Spleen (tissue), 11 donors: ENCODE measurements around the gene PTH1R. TPM values are rescaled to one million over a fixed set of nuclear protein-coding genes. Genes with fewer than 3 reads are reported as not detected.

ENCODE experiments used
- DNase-seq: peaks from one replicate; pipeline ENCODE4 v3.0.0-alpha.2; 2020
- H3K27ac ChIP-seq, 8 donors: fragments of 200-600 bp; sonication (generic) in 7 of 8; 1 replicate in 4 of 8; 2 replicates in 4 of 8; pipeline versions ENCODE4 v1.5.0 to v1.8.0; 2016 to 2021; ENCODE audit warnings: inconsistent platforms in 4 of 8, mild to moderate bottlenecking in 4 of 8, moderate library complexity in 1 of 8
- H3K27me3 ChIP-seq, 7 donors: fragments of 200-600 bp; sonication (generic) in 6 of 7; replicated peaks in 1 of 7; 1 replicate in 4 of 7; 2 replicates in 3 of 7; pipeline versions ENCODE4 v1.5.0 to v1.8.0; 2016 to 2021; ENCODE audit warnings: inconsistent platforms in 3 of 7, mild to moderate bottlenecking in 1 of 7
- H3K36me3 ChIP-seq, 6 donors: fragments of 200-600 bp; sonication (generic) in 5 of 6; 1 replicate in 4 of 6; 2 replicates in 2 of 6; pipeline versions ENCODE4 v1.5.0 to v1.8.0; 2016 to 2021; ENCODE audit warnings: inconsistent platforms in 2 of 6
- H3K4me1 ChIP-seq, 6 donors: fragments of 200-600 bp; sonication (generic) in 5 of 6; 1 replicate in 3 of 6; 2 replicates in 3 of 6; pipeline versions ENCODE4 v1.5.0 to v1.8.0; 2016 to 2021; ENCODE audit warnings: inconsistent platforms in 3 of 6
- H3K4me3 ChIP-seq, 8 donors: fragments of 200-600 bp; sonication (generic) in 7 of 8; 1 replicate in 4 of 8; 2 replicates in 4 of 8; pipeline versions ENCODE4 v1.5.0 to v1.8.0; 2016 to 2021; ENCODE audit warnings: inconsistent platforms in 4 of 8, mild to moderate bottlenecking in 4 of 8, moderate library complexity in 2 of 8
- H3K9me3 ChIP-seq, 8 donors: fragments of 200-600 bp; sonication (generic) in 7 of 8; 1 replicate in 4 of 8; 2 replicates in 4 of 8; pipeline versions ENCODE4 v1.5.0 to v1.8.0; 2016 to 2021; ENCODE audit warnings: inconsistent platforms in 4 of 8
- POLR2A ChIP-seq, 3 donors: fragments of 450-650 bp; IDR thresholded peaks; one replicate each; pipeline ENCODE4 v1.5.1; 2017; ENCODE audit warnings: antibody characterized with exemption in 3 of 3, mild to moderate bottlenecking in 1 of 3
- POLR2AphosphoS5 ChIP-seq, 3 donors: sonication (generic); formaldehyde crosslinking; IDR thresholded peaks; one replicate each; pipeline ENCODE4 v1.5.1; 2017; ENCODE audit warnings: antibody characterized with exemption in 3 of 3
- WGBS, 5 donors: extraction: QIAGEN DNeasy Blood & Tissue Kit in 3 of 5; methylation state at CpG; one replicate each; pipeline versions ENCODE4 v1.1.5 to v1.1.7; 2013 to 2018; 5-methylcytosine and 5-hydroxymethylcytosine counted together
- intact Hi-C: fragments of 100-400 bp; cut with DNase I; formaldehyde crosslinking; loops from one replicate; pipeline ENCODE4 v1.15.0; 2023; ENCODE audit warnings: low total_unique reads
- polyA plus RNA-seq, 3 donors: library from polyadenylated mRNA; stranded (reverse); fragments of 200-250 nt; gene quantifications; one replicate each; pipeline ENCODE4 v1.2.1, GENCODE V29; 2013
- small RNA-seq, 4 donors: library from RNA; depleted of rRNA; stranded (forward); fragments of <200 nt; gene quantifications; one replicate each; pipeline ENCODE3, GENCODE V24; 2016
- total RNA-seq, 7 donors: library from RNA; depleted of rRNA in 3 of 7; stranded (reverse); fragments of >200 nt in 3 of 7; fragmentation: NEBNext Ultra II Directional in 4 of 7; extraction: Animal tissue kit (Norgen Biotek cat#: 25700) in 4 of 7; gene quantifications; one replicate each; pipeline versions ENCODE4 v1.1.0 to v1.2.1, GENCODE V29; 2016 to 2021
- TF ChIP-seq, protein P1 (sequence below), 11 experiments: fragments of 200-600 bp in 7 of 11; fragments of 450-650 bp in 4 of 11; sonication (generic) in 4 of 11; IDR thresholded peaks in 8 of 11; conservative IDR thresholded peaks in 3 of 11; 1 replicate in 7 of 11; 2 replicates in 4 of 11; pipeline versions ENCODE4 v1.4.0 to v1.8.0; 2016 to 2021; ENCODE audit warnings: antibody characterized with exemption in 11 of 11, inconsistent platforms in 4 of 11, mild to moderate bottlenecking in 1 of 11
- donor health status: healthy with polysubstance abuse.
- donor health status: DM: no; HTN: no; CAD: no; lungs with moderate emphysema.
- donor health status: DM: no; HTN: no; CAD: no.
- donor health status: Bipolar disorder and iron deficiency.
- donor health status: healthy.
- donor health status: DM: no; HTN: no; CAD: no.
- donor health status: DM: yes; HTN: yes; CAD: no.

Gene PTH1R
- total and polyA plus RNA-seq, 10 donors, result 5.1 to 190 (median 34.1) TPM

DNA sequence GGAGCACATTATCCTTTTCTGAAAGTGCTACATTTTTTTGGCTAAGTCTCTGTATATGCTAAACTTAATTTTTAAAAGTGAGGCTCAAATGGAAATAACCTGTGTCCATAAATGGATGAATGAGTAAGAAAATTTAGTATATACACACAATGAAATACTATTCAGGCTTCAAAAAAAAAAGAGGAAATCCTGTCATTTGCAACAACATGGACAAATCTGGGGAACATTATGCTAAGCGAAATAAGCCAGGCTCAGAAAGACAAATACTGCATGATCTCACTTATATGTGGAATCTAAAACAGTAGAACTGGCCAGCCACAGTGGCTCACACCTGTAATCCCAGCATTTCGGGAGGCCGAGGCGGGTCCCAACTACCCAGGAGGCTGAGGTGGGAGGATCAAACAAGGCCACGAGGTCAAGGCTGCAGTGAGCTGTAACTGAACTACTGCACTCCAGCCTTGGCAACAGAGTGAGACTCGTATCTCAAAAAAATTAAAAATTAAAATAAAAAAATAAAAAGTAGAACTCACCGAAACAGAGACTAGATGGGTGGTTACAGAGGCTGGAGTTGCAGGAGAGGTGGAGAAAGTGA, 73.2 kb downstream of the PTH1R start:
- H3K27me3 ChIP-seq, result no peaks in the 10 kb centered on the region
- peaks cover 87 to 100% (median 96%) of the 10 kb centered on the region in 6 donors for H3K4me1 ChIP-seq

GRCh38 chr3:46952813-46953212, 75.3 kb downstream of the PTH1R start:
- DNase-seq, result peak; percentile 1
- WGBS, 5 donors, result 76 to 85% (median 78%) methylated on average over 2 of the region's 2 CpGs
- H3K27me3 ChIP-seq, result no peaks in the 10 kb centered on the region
- TF ChIP-seq, protein P1, sequence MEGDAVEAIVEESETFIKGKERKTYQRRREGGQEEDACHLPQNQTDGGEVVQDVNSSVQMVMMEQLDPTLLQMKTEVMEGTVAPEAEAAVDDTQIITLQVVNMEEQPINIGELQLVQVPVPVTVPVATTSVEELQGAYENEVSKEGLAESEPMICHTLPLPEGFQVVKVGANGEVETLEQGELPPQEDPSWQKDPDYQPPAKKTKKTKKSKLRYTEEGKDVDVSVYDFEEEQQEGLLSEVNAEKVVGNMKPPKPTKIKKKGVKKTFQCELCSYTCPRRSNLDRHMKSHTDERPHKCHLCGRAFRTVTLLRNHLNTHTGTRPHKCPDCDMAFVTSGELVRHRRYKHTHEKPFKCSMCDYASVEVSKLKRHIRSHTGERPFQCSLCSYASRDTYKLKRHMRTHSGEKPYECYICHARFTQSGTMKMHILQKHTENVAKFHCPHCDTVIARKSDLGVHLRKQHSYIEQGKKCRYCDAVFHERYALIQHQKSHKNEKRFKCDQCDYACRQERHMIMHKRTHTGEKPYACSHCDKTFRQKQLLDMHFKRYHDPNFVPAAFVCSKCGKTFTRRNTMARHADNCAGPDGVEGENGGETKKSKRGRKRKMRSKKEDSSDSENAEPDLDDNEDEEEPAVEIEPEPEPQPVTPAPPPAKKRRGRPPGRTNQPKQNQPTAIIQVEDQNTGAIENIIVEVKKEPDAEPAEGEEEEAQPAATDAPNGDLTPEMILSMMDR (IDR thresholded peaks at IDR 0.05 in 8 of 11, conservative IDR thresholded peaks at IDR 0.05 in 3 of 11), result no peak
- no peak for TF ChIP-seq POLR2AphosphoS5 (IDR thresholded peaks at IDR 0.05)
- no peak for TF ChIP-seq POLR2A (IDR thresholded peaks at IDR 0.05)
- no peaks in the 10 kb centered on the region for H3K9me3 ChIP-seq
- peak overlapping the region in 1 of 8 donors; percentile 26 for H3K4me3 ChIP-seq
- peak overlapping the region in 6 of 8 donors; percentile 34 to 81 (median 68) for H3K27ac ChIP-seq
- peaks cover 71 to 100% (median 95%) of the 10 kb centered on the region in 6 donors for H3K4me1 ChIP-seq
- intact Hi-C loops, result no loop called here
- no peaks in the 10 kb centered on the region for H3K36me3 ChIP-seq

More for the DNA sequence above, 73.2 kb downstream of the PTH1R start:
- peak; percentile 44 for DNase-seq
- intact Hi-C loops, result no loop called here
- Histone ChIP-seq H3K27ac (peak overlapping the region in 7 of 8 donors; percentile 18 to 91 (median 47)), H3K36me3 (peaks cover 0 to 6% (median 0%) of the 10 kb centered on the region in 6 donors), H3K9me3 (no peaks in the 10 kb centered on the region), H3K4me3 (no peak overlapping the region)
- 61 to 72% (median 67%) methylated on average over 7 of the region's 7 CpGs for WGBS, 5 donors
- TF ChIP-seq POLR2A (IDR thresholded peaks at IDR 0.05), result no peak
- TF ChIP-seq, protein P1 (IDR thresholded peaks at IDR 0.05 in 8 of 11, conservative IDR thresholded peaks at IDR 0.05 in 3 of 11), result no peak
- no peak for TF ChIP-seq POLR2AphosphoS5 (IDR thresholded peaks at IDR 0.05)

Small RNAs within 50 kb of the gene (small RNA-seq; reads per million reads assigned to genes)
- 0 reads per million in 4 donors for gene AC109583.2

Other genes starting within 250 kb of the PTH1R start
- 10 to 100 TPM; 16.3 to 45.7 (median 29.8) TPM for gene ALS2CL, start 184.0 kb upstream of the PTH1R start, total RNA-seq
- gene ALS2CL, start 184.0 kb upstream of the PTH1R start, polyA plus RNA-seq, result 10 to 100 TPM in 2 of 3 donors, 1 to 10 TPM in 1; 7.9 to 61.2 (median 34.9) TPM
- gene TMIE, start 176.3 kb upstream of the PTH1R start, total RNA-seq, result 1 to 10 TPM in 2 of 7 donors, under 1 TPM in 3, not detected in 2; 0.23 to 1.6 (median 0.74) TPM
- under 1 TPM; 0.48 to 0.77 (median 0.61) TPM for gene TMIE, start 176.3 kb upstream of the PTH1R start, polyA plus RNA-seq
- gene PRSS50, start 159.9 kb upstream of the PTH1R start, total RNA-seq, result under 1 TPM in 2 of 7 donors, not detected in 5; 0.14 to 0.34 TPM
- not detected for gene PRSS50, start 159.9 kb upstream of the PTH1R start, polyA plus RNA-seq
- gene MYL3, start 14.3 kb upstream of the PTH1R start, total RNA-seq, result 10 to 100 TPM in 2 of 7 donors, 1 to 10 TPM in 5; 1.9 to 16.2 (median 7.3) TPM
- 1 to 10 TPM; 2.6 to 6.7 (median 5.3) TPM for gene MYL3, start 14.3 kb upstream of the PTH1R start, polyA plus RNA-seq
- 10 to 100 TPM; 36.5 to 71.4 (median 54.7) TPM for gene CCDC12, start 99.0 kb downstream of the PTH1R start, total RNA-seq
- 100 to 1,000 TPM in 2 of 3 donors, 10 to 100 TPM in 1; 93.5 to 124 (median 105) TPM for gene CCDC12, start 99.0 kb downstream of the PTH1R start, polyA plus RNA-seq
- 100 to 1,000 TPM; 101 to 271 (median 162) TPM for gene NBEAL2, start 101.9 kb downstream of the PTH1R start, total RNA-seq
- 100 to 1,000 TPM in 2 of 3 donors, 10 to 100 TPM in 1; 44.0 to 126 (median 119) TPM for gene NBEAL2, start 101.9 kb downstream of the PTH1R start, polyA plus RNA-seq